OCI-LY7 (cell line): Measurements from ENCODE around the gene LILRA2. TPM values are rescaled to one million over a fixed set of nuclear protein-coding genes. Genes with fewer than 3 reads are reported as not detected.

Experiments used
- Bru-seq: library from RNA; stranded (reverse); fragments of 400-500 nt; gene quantifications from one replicate; lab custom pipeline; 2021; lab: Mats Ljungman, UMichigan
- BruChase-seq, 2 experiments: library from RNA; stranded (reverse); fragments of 400-500 nt; gene quantifications; one replicate each; lab custom pipeline; 2021; lab: Mats Ljungman, UMichigan
- BruUV-seq: library from RNA; stranded (reverse); fragments of 400-500 nt; replicated peaks from 2 replicates; lab custom pipeline; 2021; lab: Mats Ljungman, UMichigan
- CTCF ChIA-PET: fragments of 300-600 bp; sonication (Branson Sonifier 250); formaldehyde crosslinking; loops from one replicate; lab custom pipeline; 2022; ENCODE audit warnings: antibody characterized with exemption; ENCODE audit not compliant: unreplicated experiment; lab: Charles Lee
- POLR2A ChIA-PET: fragments of 300-600 bp; sonication (Branson Sonifier 250); formaldehyde crosslinking; loops from one replicate; lab custom pipeline; 2022; ENCODE audit warnings: antibody characterized with exemption; lab: Charles Lee
- DNase-seq: peaks from one replicate; pipeline ENCODE4 v3.0.0-alpha.2; 2015; ENCODE audit warnings: low spot score
- H2AFZ ChIP-seq: fragments of 200-600 bp; sonication (generic), shearing (Covaris generic); 2 replicates; pipeline ENCODE4 v1.6.1; 2014; ENCODE audit warnings: mild to moderate bottlenecking, antibody characterized with exemption, low read length, moderate library complexity
- H3K27ac ChIP-seq: fragments of 200-600 bp; sonication (generic); 2 replicates; pipeline ENCODE4 v1.5.1; 2014; ENCODE audit warnings: mixed run types, low read depth, mild to moderate bottlenecking, moderate library complexity, low read length, inconsistent platforms; ENCODE audit not compliant: poor library complexity, severe bottlenecking
- H3K36me3 ChIP-seq: fragments of 200-600 bp; sonication (generic); 2 replicates; pipeline ENCODE4 v1.6.1; 2014; ENCODE audit warnings: mild to moderate bottlenecking, antibody characterized with exemption, low read length, moderate library complexity, mixed read lengths; ENCODE audit not compliant: insufficient read depth
- H3K4me1 ChIP-seq: fragments of 200-600 bp; sonication (generic); 2 replicates; pipeline ENCODE4 v1.5.1; 2014; ENCODE audit warnings: mild to moderate bottlenecking, low read length; ENCODE audit not compliant: insufficient read depth, poor library complexity, severe bottlenecking
- H3K4me2 ChIP-seq: fragments of 200-600 bp; sonication (generic); 2 replicates; pipeline ENCODE4 v1.6.1; 2014; ENCODE audit warnings: mild to moderate bottlenecking, low read length
- H3K4me3 ChIP-seq: fragments of 200-600 bp; sonication (generic); 2 replicates; pipeline ENCODE4 v1.5.1; 2014; ENCODE audit warnings: mild to moderate bottlenecking, low read depth, low read length; ENCODE audit not compliant: poor library complexity, severe bottlenecking
- H3K79me2 ChIP-seq: fragments of 200-600 bp; sonication (generic); 2 replicates; pipeline ENCODE4 v1.6.1; 2016; ENCODE audit warnings: low read depth, mild to moderate bottlenecking, low read length, moderate library complexity, mixed read lengths; ENCODE audit not compliant: insufficient read depth
- H3K9me2 ChIP-seq: fragments of 200-600 bp; sonication (generic); 2 replicates; pipeline ENCODE4 v1.6.1; 2016; ENCODE audit warnings: mild to moderate bottlenecking, low read length, mixed read lengths; ENCODE audit not compliant: insufficient read depth
- H3K9me3 ChIP-seq: fragments of 200-600 bp; sonication (generic); 2 replicates; pipeline ENCODE4 v1.6.1; 2014; ENCODE audit warnings: mild to moderate bottlenecking, mixed run types, low read length, mixed read lengths
- H4K20me1 ChIP-seq: fragments of 200-600 bp; sonication (generic); 2 replicates; pipeline ENCODE4 v1.6.1; 2014; ENCODE audit warnings: mild to moderate bottlenecking, antibody characterized with exemption, low read length, moderate library complexity, mixed read lengths; ENCODE audit not compliant: insufficient read depth
- EZH2phosphoT487 ChIP-seq: fragments of 200-600 bp; sonication (generic); IDR thresholded peaks from 2 replicates; pipeline ENCODE4 v1.6.1; 2018; ENCODE audit warnings: low read depth, borderline replicate concordance, mild to moderate bottlenecking, mixed run types, antibody characterized with exemption, low read length, moderate library complexity, mixed read lengths
- intact Hi-C: fragments of 100-400 bp; cut with micrococcal nuclease; formaldehyde crosslinking; loops from one replicate; pipeline ENCODE4 v1.10.0; 2022; ENCODE audit not compliant: unreplicated experiment
- long read RNA-seq: library from polyadenylated mRNA; stranded (forward); transcript quantifications from one replicate; pipeline ENCODE4 v2.0.0, GENCODE V29; 2022
- total RNA-seq, 2 experiments: library from RNA; depleted of rRNA in 1 of 2; stranded (reverse); fragments of >200 nt in 1 of 2; shearing (Covaris generic) in 1 of 2; gene quantifications; 2 replicates each; pipeline ENCODE4 v1.2.3, GENCODE V29; 2014 to 2022
- TF ChIP-seq, protein P1 (sequence below): fragments of 200-600 bp; sonication (generic); conservative IDR thresholded peaks from 2 replicates; pipeline ENCODE4 v1.5.1; 2014; ENCODE audit warnings: mild to moderate bottlenecking, antibody characterized with exemption, low read length, moderate library complexity, mixed read lengths

Gene LILRA2
- total RNA-seq (2014; rRNA removed; shearing (Covaris generic)) = 0.38 and 0.44 TPM in 2 replicates
- 5.0 and 5.5 TPM in 2 replicates for total RNA-seq (2022)
- Bru-seq, nascent RNA = percentile 32 among the genes with signal in this experiment
- BruChase-seq, experiment 1, labeled RNA remaining after a 6-hour chase = percentile 30 among the genes with signal in this experiment
- percentile 30 among the genes with signal in this experiment for BruChase-seq, experiment 2, labeled RNA remaining after a 2-hour chase
- long read RNA-seq, full-length matches to known transcripts = 1 of 6 reads
- long read RNA-seq, partial matches to known transcripts = 1 of 6 reads
- long read RNA-seq, other reads (novel, unspliced or antisense) = 4 of 6 reads

- Histone ChIP-seq H3K4me3 (peak within 1 kb of the TSS; percentile 22), H2AFZ (peak within 1 kb of the TSS; percentile 72), H3K4me2 (peak within 1 kb of the TSS; percentile 54), H3K9me2 (no peaks in the 10 kb centered on the region), H4K20me1 (no peaks in the 10 kb centered on the region), H3K79me2 (no peaks in the 10 kb centered on the region), H3K36me3 (no peaks in the 10 kb centered on the region), H3K9me3 (no peaks in the 10 kb centered on the region), H3K27ac (peak within 1 kb of the TSS; percentile 33), H3K4me1 (peaks cover 22% of the 10 kb centered on the region)
- no peak for TF ChIP-seq EZH2phosphoT487
- TF ChIP-seq, protein P1, sequence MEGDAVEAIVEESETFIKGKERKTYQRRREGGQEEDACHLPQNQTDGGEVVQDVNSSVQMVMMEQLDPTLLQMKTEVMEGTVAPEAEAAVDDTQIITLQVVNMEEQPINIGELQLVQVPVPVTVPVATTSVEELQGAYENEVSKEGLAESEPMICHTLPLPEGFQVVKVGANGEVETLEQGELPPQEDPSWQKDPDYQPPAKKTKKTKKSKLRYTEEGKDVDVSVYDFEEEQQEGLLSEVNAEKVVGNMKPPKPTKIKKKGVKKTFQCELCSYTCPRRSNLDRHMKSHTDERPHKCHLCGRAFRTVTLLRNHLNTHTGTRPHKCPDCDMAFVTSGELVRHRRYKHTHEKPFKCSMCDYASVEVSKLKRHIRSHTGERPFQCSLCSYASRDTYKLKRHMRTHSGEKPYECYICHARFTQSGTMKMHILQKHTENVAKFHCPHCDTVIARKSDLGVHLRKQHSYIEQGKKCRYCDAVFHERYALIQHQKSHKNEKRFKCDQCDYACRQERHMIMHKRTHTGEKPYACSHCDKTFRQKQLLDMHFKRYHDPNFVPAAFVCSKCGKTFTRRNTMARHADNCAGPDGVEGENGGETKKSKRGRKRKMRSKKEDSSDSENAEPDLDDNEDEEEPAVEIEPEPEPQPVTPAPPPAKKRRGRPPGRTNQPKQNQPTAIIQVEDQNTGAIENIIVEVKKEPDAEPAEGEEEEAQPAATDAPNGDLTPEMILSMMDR = no peak
- POLR2A ChIA-PET = interaction anchor here (0.6 kb wide), 1 partner anchor 18 kb away, joined by 3 read pairs; no protein-coding TSS in a partner anchor
- CTCF ChIA-PET = no interaction called here
- intact Hi-C loops = loop anchor here (1.0 kb wide), 1 partner anchor 42 kb away; no protein-coding TSS in a partner anchor
- no TSS peak for BruUV-seq
- peak; percentile 52 for DNase-seq
Observed at GRCh38 chr19:54573330-54573872, at the start of gene LILRA2. TSS of gene LILRA2 (plus strand) at chr19:54573790. CDS start at chr19:54573879, 89 bp downstream.

DNA sequence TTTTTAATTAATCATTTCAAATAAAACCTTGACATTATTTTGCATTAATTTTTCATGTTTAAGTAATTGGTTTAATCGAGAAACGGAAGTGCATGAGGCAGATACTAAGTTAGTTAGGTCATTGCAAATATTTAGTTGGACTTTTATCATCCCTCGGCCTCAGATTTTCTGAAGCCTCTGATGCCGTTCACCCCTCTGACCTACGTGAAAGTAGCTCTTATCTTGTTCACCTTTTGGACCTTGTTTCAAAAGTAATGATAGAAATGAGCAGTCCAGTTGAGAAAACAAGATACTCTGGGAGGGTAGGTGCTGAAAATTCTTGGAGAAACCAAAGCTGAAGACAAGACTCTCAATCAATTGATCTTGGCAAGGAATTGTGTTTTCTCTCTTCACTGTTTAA lies 48.0 kb upstream of the LILRA2 start:
- Histone ChIP-seq H3K4me2 (no peak overlapping the region), H3K27ac (no peak overlapping the region), H3K36me3 (no peaks in the 10 kb centered on the region), H3K4me3 (no peak overlapping the region), H3K4me1 (peaks cover 5% of the 10 kb centered on the region), H3K9me2 (no peaks in the 10 kb centered on the region), H3K9me3 (no peaks in the 10 kb centered on the region), H2AFZ (no peak overlapping the region), H4K20me1 (no peaks in the 10 kb centered on the region), H3K79me2 (no peaks in the 10 kb centered on the region)
- ChIA-PET CTCF (no interaction called here), POLR2A (no interaction called here)
- TF ChIP-seq EZH2phosphoT487 = no peak
- TF ChIP-seq, protein P1 = no peak
- intact Hi-C loops = no loop called here
- no peak for DNase-seq
- no TSS peak for BruUV-seq

- Histone ChIP-seq H3K4me3 (no peak overlapping the region), H2AFZ (no peak overlapping the region), H3K79me2 (no peaks in the 10 kb centered on the region), H4K20me1 (no peaks in the 10 kb centered on the region), H3K9me3 (no peaks in the 10 kb centered on the region), H3K36me3 (no peaks in the 10 kb centered on the region), H3K27ac (no peak overlapping the region), H3K4me1 (peaks cover 5% of the 10 kb centered on the region), H3K9me2 (no peaks in the 10 kb centered on the region), H3K4me2 (no peak overlapping the region)
- DNase-seq = no peak
- POLR2A ChIA-PET = no interaction called here
- CTCF ChIA-PET = no interaction called here
- intact Hi-C loops = no loop called here
- no TSS peak for BruUV-seq
- TF ChIP-seq EZH2phosphoT487 = no peak
- TF ChIP-seq, protein P1 = no peak
Observed at GRCh38 chr19:54526972-54527371, 46.6 kb upstream of the LILRA2 start.
